VCaP (cell line): ENCODE data around the gene CDH4.

Experiments
- H3K27ac ChIP-seq: fragments of 450-650 bp; 2 replicates; pipeline ENCODE4 v1.5.1; 2017
- CTCF ChIP-seq: fragments of 450-650 bp; conservative IDR thresholded peaks from 2 replicates; pipeline ENCODE4 v1.5.1; 2017; ENCODE audit warnings: mild to moderate bottlenecking, moderate library complexity

Gene CDH4

GRCh38 chr20:61764471-61765025 lies 512.5 kb downstream of the CDH4 start:
- no peak for TF ChIP-seq CTCF

GRCh38 chr20:61765081-61765870 lies 513.2 kb downstream of the CDH4 start:
- TF ChIP-seq CTCF, result no peak
- no peak overlapping the region for H3K27ac ChIP-seq

More at GRCh38 chr20:61764471-61765025, 512.5 kb downstream of the CDH4 start:
- H3K27ac ChIP-seq, result no peak overlapping the region

- H3K27ac ChIP-seq, result no peak overlapping the region
- TF ChIP-seq CTCF, result no peak
Measured at GRCh38 chr20:61765871-61766654, 514.0 kb downstream of the CDH4 start.

GRCh38 chr20:61766921-61767610 lies 515.0 kb downstream of the CDH4 start:
- no peak overlapping the region for H3K27ac ChIP-seq
- TF ChIP-seq CTCF, result no peak

GRCh38 chr20:61767761-61768494 lies 515.9 kb downstream of the CDH4 start:
- H3K27ac ChIP-seq, result no peak overlapping the region
- no peak for TF ChIP-seq CTCF

- TF ChIP-seq CTCF, result no peak
- H3K27ac ChIP-seq, result no peak overlapping the region
Measured at GRCh38 chr20:61768571-61769285, 516.7 kb downstream of the CDH4 start.
